B cell (primary cell): ENCODE results near the gene ATP6V1C2. TPM values are rescaled to one million over a fixed set of nuclear protein-coding genes. Genes with fewer than 3 reads are reported as not detected.

ENCODE experiments used
- ATAC-seq: fragments of 200-7000 bp; cut with Tn5 transposase; one replicate; pipeline ENCODE4 v1.10.0; 2021; ENCODE audit warnings: low read depth, mild to moderate bottlenecking, moderate number of reproducible peaks, moderate library complexity
- CTCF ChIA-PET: fragments of 350-600 bp; sonication (Branson Sonifier 250); formaldehyde crosslinking; loops from one replicate; lab custom pipeline; 2021; ENCODE audit warnings: antibody characterized with exemption, inconsistent platforms; lab: Charles Lee
- POLR2A ChIA-PET: fragments of 350-600 bp; sonication (Branson Sonifier 250); formaldehyde crosslinking; loops from one replicate; lab custom pipeline; 2021; ENCODE audit warnings: antibody characterized with exemption; lab: Charles Lee
- DNase-seq: peaks from one replicate; pipeline ENCODE4 v3.0.0; 2013
- H2AFZ ChIP-seq: 2 replicates; pipeline ENCODE4 v1.6.1; 2012; ENCODE audit warnings: mild to moderate bottlenecking, low read depth, low read length; ENCODE audit not compliant: insufficient read depth, poor library complexity, severe bottlenecking
- H3K27ac ChIP-seq, 2 donors: 1 replicate in 1 of 2; 2 replicates in 1 of 2; pipeline ENCODE4 v1.5.1; 2012 to 2013; ENCODE audit warnings: low read length in 2 of 2, mild to moderate bottlenecking in 2 of 2, moderate library complexity in 1 of 2
- H3K27me3 ChIP-seq, 4 experiments: fragments of 200-600 bp in 1 of 4; sonication (generic) in 1 of 4; replicated peaks in 1 of 4; 1 replicate in 2 of 4; 2 replicates in 2 of 4; pipeline versions ENCODE4 v1.6.1 to v1.7.0; 2013 to 2016; ENCODE audit warnings: low read length in 3 of 4, mild to moderate bottlenecking in 2 of 4, mixed read lengths in 1 of 4, moderate library complexity in 1 of 4; ENCODE audit not compliant: insufficient read depth in 4 of 4, control insufficient read depth in 3 of 4; ENCODE audit errors: control extremely low read depth in 1 of 4
- H3K36me3 ChIP-seq, 2 experiments: replicated peaks in 1 of 2; 1 replicate in 1 of 2; 2 replicates in 1 of 2; pipeline versions ENCODE4 v1.6.1 to v1.7.1; 2013; ENCODE audit warnings: low read length in 1 of 2; ENCODE audit not compliant: insufficient read depth in 2 of 2, control insufficient read depth in 1 of 2; ENCODE audit errors: control extremely low read depth in 1 of 2, extremely low read depth in 1 of 2
- H3K4me1 ChIP-seq, 2 donors: fragments of 200-600 bp in 1 of 2; sonication (generic) in 1 of 2; 1 replicate in 1 of 2; 2 replicates in 1 of 2; pipeline versions ENCODE4 v1.5.1 to v1.6.1; 2013 to 2017; ENCODE audit warnings: low read length in 2 of 2; ENCODE audit not compliant: control insufficient read depth in 2 of 2, insufficient read depth in 2 of 2
- H3K4me2 ChIP-seq: replicated peaks from 2 replicates; pipeline ENCODE3; 2012; ENCODE audit warnings: mild to moderate bottlenecking, low read depth, low read length; ENCODE audit not compliant: poor library complexity, severe bottlenecking
- H3K4me3 ChIP-seq, 5 experiments: fragments of 200-600 bp in 1 of 5; sonication (generic) in 1 of 5; 1 replicate in 3 of 5; 2 replicates in 2 of 5; pipeline versions ENCODE4 v1.5.1 to v1.7.0; 2011 to 2016; ENCODE audit warnings: low read length in 4 of 5, mild to moderate bottlenecking in 4 of 5, low read depth in 2 of 5, control low read depth in 1 of 5, moderate library complexity in 1 of 5; ENCODE audit not compliant: insufficient read depth in 1 of 5; ENCODE audit errors: control extremely low read depth in 1 of 5, extremely low read depth in 1 of 5
- H3K79me2 ChIP-seq: fragments of 200-600 bp; sonication (generic); one replicate; pipeline ENCODE4 v1.6.0; 2016; ENCODE audit warnings: low read length; ENCODE audit not compliant: control insufficient read depth, insufficient read depth
- H3K9ac ChIP-seq: fragments of 200-600 bp; sonication (generic); 2 replicates; pipeline ENCODE4 v1.6.1; 2017; ENCODE audit warnings: mild to moderate bottlenecking, low read length, moderate library complexity
- H3K9me3 ChIP-seq, 3 donors: one replicate each; pipeline versions ENCODE4 v1.6.1 to v1.7.1; 2013; ENCODE audit warnings: low read length in 2 of 3; ENCODE audit not compliant: control insufficient read depth in 2 of 3, insufficient read depth in 1 of 3; ENCODE audit errors: control extremely low read depth in 1 of 3
- H4K20me1 ChIP-seq: 2 replicates; pipeline ENCODE4 v1.6.0; 2012; ENCODE audit warnings: mild to moderate bottlenecking, low read length; ENCODE audit not compliant: insufficient read depth, control insufficient read depth, poor library complexity, severe bottlenecking
- H3K27ac Mint-ChIP-seq: one replicate; pipeline ENCODE4 v1.8.0; 2021; ENCODE audit warnings: mixed read lengths
- H3K27me3 Mint-ChIP-seq: one replicate; pipeline ENCODE4 v1.8.0; 2021; ENCODE audit warnings: mixed read lengths
- H3K4me1 Mint-ChIP-seq: one replicate; pipeline ENCODE4 v1.8.0; 2021; ENCODE audit warnings: mixed read lengths
- H3K4me3 Mint-ChIP-seq: one replicate; pipeline ENCODE4 v1.8.0; 2021; ENCODE audit warnings: mixed read lengths
- H3K9me3 Mint-ChIP-seq: one replicate; pipeline ENCODE4 v1.8.0; 2022; ENCODE audit warnings: mixed read lengths; ENCODE audit not compliant: insufficient read depth
- CTCF ChIP-seq: fragments of 200-600 bp; IDR thresholded peaks from one replicate; pipeline ENCODE4 v1.8.0; 2022; ENCODE audit warnings: antibody characterized with exemption, mild to moderate bottlenecking
- EZH2 ChIP-seq: IDR thresholded peaks from 2 replicates; pipeline ENCODE4 v1.6.1; 2012; ENCODE audit warnings: borderline replicate concordance, low read depth, mild to moderate bottlenecking, moderate library complexity, low read length; ENCODE audit not compliant: insufficient read depth, poor library complexity, severe bottlenecking
- WGBS: methylation state at CpG from one replicate; pipeline ENCODE4 v1.1.5; 2013; ENCODE audit warnings: missing lambda C conversion rate; ENCODE audit not compliant: insufficient coverage; 5-methylcytosine and 5-hydroxymethylcytosine counted together
- intact Hi-C: fragments of 100-400 bp; cut with micrococcal nuclease; formaldehyde crosslinking; loops from one replicate; pipeline ENCODE4 v1.10.0; 2022
- polyA plus RNA-seq: library from polyadenylated mRNA; depleted of rRNA; stranded (reverse); fragments of >200 nt; gene quantifications from 2 replicates; pipeline ENCODE4 v1.2.3, GENCODE V29; 2012
- total RNA-seq, 2 donors: library from RNA; stranded (reverse); fragments of 120-200 nt in 1 of 2; gene quantifications; 1 replicate in 1 of 2; 2 replicates in 1 of 2; pipeline versions ENCODE4 v1.2.3 to v1.2.4, GENCODE V29; 2013 to 2022

The ATP6V1C2 gene
- total and polyA plus RNA-seq, 2 donors (not counting 1 experiment from before 2014, with no cell fraction given) = 0.54 to 4.4 TPM

DNA sequence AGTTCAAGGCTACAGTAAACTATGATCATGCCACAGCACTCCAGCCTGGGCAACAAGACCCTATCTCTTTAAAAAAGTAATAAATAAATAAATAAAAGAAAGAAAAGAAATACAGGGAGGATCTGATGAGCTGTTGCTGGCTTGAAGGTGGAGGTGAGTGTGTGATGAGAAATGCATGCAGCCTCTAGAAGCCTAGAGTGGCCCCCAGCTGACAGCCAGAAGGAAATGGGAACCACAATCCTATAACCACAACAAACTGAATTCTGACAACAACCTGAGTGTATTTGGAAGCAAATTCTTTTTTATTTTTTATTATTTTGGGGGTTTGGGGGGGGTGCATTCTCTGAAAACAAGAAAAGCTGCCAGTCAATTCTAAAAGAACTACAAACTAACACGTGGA, 46.3 kb upstream of the ATP6V1C2 start:
- H3K27me3 Mint-ChIP-seq = no peaks in the 10 kb centered on the region
- DNase-seq (no peak), ATAC-seq (no peak)
- Histone ChIP-seq H3K4me2 (no peak overlapping the region), H3K9me3 (no peaks in the 10 kb centered on the region), H3K9ac (no peak overlapping the region), H3K4me1 (no peaks in the 10 kb centered on the region), H3K27me3 (no peaks in the 10 kb centered on the region), H3K79me2 (no peaks in the 10 kb centered on the region), H3K36me3 (peaks cover 2 to 22% of the 10 kb centered on the region in 2 experiments), H2AFZ (no peak overlapping the region), H3K4me3 (no peak overlapping the region), H4K20me1 (peaks cover 5% of the 10 kb centered on the region), H3K27ac (no peak overlapping the region)
- intact Hi-C loops = no loop called here
- no peak overlapping the region for H3K4me3 Mint-ChIP-seq
- H3K27ac Mint-ChIP-seq = no peak overlapping the region
- no CpG with 5 or more reads among the region's 1 CpG for WGBS
- ChIA-PET POLR2A (no interaction called here), CTCF (interaction anchor here (0.7 to 0.9 kb wide), 2 partner anchors 15 to 236 kb away, joined by 3 to 5 read pairs; no protein-coding TSS in a partner anchor)
- H3K9me3 Mint-ChIP-seq = no peaks in the 10 kb centered on the region
- no peak for TF ChIP-seq EZH2
- no peak for TF ChIP-seq CTCF
- peaks cover 1% of the 10 kb centered on the region for H3K4me1 Mint-ChIP-seq

- Histone ChIP-seq H3K27ac (no peak overlapping the region), H3K4me3 (no peak overlapping the region), H3K4me2 (no peak overlapping the region), H4K20me1 (peaks cover 6% of the 10 kb centered on the region), H3K9me3 (no peaks in the 10 kb centered on the region), H3K4me1 (no peaks in the 10 kb centered on the region), H3K36me3 (peaks cover 7 to 23% of the 10 kb centered on the region in 2 experiments), H2AFZ (no peak overlapping the region), H3K9ac (no peak overlapping the region), H3K79me2 (peaks cover under 1% of the 10 kb centered on the region), H3K27me3 (no peaks in the 10 kb centered on the region)
- 100% methylated on average over 1 of the region's 1 CpG for WGBS
- Mint-ChIP-seq H3K27ac (no peak overlapping the region), H3K27me3 (no peaks in the 10 kb centered on the region), H3K9me3 (no peaks in the 10 kb centered on the region), H3K4me3 (no peak overlapping the region), H3K4me1 (peaks cover 1% of the 10 kb centered on the region)
- intact Hi-C loops = no loop called here
- POLR2A ChIA-PET = no interaction called here
- DNase-seq = no peak
- CTCF ChIA-PET = interaction anchor here (0.9 kb wide), 1 partner anchor 11 kb away, joined by 3 read pairs; no protein-coding TSS in a partner anchor
- TF ChIP-seq CTCF = peak; percentile 41
- no peak for TF ChIP-seq EZH2
- ATAC-seq = no peak
These were observed 43.2 kb upstream of the ATP6V1C2 start for GRCh38 chr2:10678225-10678624.
